HG02970 (cell line): Measurements from ENCODE around the gene ANO2.

ENCODE experiments used
- ATAC-seq: cut with Tn5 transposase; IDR thresholded peaks from one replicate; pipeline ENCODE4 v1.9.1; 2021; ENCODE audit warnings: mild to moderate bottlenecking, moderate library complexity, moderate number of reproducible peaks; ENCODE audit not compliant: unreplicated experiment, low FRiP score

ANO2 gene

GRCh38 chr12:5785601-5786000 lies 159.5 kb downstream of the ANO2 start:
- no peak for ATAC-seq

- ATAC-seq = no peak
Observed at GRCh38 chr12:5784462-5785130, 160.5 kb downstream of the ANO2 start.

GRCh38 chr12:5783289-5783920 lies 161.7 kb downstream of the ANO2 start:
- ATAC-seq = no peak

DNA sequence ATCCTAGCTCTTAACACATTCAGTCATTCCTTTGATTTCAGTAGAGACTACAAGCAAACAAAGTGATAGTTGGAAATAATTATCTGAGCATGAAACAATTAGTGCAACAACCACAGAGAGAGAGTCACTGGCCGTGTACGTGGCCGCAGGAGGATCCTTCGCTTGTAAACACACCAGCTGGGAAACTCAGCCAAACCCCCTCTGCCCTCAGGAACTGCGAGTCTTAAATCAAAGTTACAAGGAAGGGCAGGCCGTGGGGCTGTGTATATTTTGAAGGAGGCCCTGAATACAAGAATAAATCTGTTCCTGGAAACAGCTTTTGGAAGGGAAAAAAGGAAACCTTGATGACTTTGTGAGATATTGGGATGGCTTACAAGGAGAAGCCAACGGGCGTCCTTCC lies 164.5 kb downstream of the ANO2 start:
- no peak for ATAC-seq

DNA sequence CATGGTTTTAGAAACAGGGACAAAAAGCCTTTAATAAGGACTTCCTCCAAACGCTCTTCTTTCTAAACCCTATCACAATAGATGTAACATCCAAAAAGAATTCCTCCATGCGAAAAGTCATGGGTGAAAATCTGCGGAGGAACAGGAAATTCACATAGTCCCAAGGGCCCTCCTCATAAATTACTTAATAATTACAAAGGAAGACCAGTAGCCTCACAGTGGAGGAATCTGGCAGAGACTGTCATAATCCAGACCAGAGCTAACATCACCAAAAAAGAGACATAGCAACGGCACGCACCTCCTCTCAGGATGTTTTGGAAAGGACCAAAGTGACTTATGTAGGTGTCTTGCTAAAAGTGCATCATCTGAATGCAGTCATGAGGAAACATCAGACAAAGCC lies 165.7 kb downstream of the ANO2 start:
- no peak for ATAC-seq

- ATAC-seq = no peak
Observed at GRCh38 chr12:5778821-5779220, 166.2 kb downstream of the ANO2 start.

DNA sequence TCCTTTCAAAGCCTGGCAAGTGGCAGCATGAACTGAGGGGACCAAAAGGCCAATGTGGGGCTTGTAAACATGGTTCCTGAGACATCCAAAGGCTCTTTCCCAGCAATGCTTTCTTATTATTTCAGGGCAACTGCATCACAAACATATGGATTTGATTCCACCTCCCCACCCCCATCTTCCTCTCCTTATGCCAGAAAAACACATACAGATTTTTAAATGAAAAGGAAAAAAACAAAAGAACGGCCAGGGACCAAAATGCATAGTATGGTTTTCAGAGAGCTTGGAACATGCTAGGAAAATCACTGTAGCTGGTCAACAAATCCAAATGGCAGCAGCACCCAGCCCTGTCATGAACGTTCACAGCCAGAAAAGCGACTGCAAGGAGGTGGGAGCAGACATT lies 167.6 kb downstream of the ANO2 start:
- ATAC-seq = no peak

DNA sequence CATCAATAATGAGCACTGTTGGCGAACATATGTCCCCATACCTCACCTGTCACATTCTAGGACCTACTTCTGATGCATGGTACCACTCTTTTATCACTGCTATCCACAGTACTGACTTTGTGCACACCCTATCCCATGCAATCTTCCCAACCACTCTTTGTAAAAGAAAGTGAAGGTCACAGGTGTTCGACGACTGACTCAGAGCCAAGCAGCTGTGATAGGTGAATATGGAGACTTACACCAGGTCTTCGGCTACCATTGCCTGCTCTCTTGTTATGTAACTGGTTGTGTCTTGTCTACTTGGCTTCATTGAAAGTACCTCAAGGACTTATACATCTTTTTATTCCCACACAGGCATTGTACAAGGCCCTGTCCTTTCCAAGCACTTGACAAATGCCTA lies 169.0 kb downstream of the ANO2 start:
- ATAC-seq = no peak

- no peak for ATAC-seq
Observed at GRCh38 chr12:5773550-5773949, 171.5 kb downstream of the ANO2 start.

DNA sequence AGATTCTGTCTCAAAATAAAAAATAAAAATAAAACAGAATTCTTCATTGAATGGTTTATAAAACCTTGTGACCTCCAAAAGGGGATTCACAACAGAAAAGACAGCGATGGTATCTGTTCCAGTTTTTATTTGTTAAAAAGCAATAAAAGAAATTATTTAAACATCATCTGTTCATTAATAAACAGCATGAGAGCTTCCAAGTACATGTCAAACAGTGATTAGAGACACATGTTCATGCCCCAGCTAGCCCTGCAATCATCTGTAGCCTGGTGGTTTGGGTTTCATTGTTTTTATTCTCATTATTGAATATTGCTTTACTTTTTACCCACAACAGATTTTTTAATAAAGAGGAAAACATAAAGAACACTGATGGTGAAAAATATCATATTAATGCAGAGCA lies 173.3 kb downstream of the ANO2 start:
- ATAC-seq = no peak

DNA sequence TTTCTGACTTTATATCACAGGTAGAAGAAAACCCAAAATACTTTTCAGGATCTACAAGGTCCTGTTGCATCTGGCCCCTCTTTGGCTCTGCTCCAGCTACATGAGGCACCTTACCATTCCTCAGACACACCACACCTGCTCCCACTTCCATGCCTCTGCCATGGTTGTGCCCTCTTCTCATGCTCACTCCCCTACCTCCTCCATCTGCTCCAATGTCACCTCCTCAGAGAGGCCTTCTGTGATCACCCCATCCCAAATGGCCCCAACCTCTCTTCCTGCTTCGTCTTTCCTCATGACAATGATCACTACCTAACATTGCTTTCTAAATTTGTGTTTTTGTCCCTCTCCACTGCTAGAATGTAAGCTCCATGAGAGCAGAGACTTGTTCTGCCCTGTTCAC lies 174.3 kb downstream of the ANO2 start:
- no peak for ATAC-seq

DNA sequence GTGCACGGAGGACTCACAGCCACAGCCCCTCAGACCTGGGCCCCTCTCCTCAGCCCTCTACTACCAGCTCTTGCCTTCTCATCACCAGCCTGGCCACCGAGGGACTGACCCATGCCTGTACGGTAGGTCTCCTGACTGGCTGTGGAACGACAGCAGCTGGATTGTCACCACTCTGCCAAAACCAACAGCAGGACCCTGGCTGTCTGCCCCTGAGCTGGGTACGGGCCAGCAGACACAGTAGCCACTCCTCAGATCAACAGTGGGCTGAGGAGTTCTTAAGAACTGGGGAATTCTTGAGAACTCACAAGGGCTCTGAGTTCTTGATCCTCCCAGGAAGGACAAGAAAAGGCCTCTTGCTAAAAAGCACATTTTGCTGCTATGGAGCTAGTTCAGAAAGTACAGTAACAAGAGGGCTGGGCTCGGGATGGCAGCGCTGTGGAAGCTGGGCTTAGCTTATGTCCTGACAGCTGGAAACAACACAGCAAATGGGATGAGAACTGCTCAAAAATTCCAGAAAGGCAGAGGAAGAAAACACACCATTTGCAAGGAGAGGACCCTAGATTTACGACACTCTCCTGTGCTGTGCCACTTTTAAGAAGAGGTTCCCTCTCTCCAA lies 176.4 kb downstream of the ANO2 start:
- ATAC-seq = no peak

- ATAC-seq = no peak
Observed at GRCh38 chr12:5768171-5768570, 176.9 kb downstream of the ANO2 start.

DNA sequence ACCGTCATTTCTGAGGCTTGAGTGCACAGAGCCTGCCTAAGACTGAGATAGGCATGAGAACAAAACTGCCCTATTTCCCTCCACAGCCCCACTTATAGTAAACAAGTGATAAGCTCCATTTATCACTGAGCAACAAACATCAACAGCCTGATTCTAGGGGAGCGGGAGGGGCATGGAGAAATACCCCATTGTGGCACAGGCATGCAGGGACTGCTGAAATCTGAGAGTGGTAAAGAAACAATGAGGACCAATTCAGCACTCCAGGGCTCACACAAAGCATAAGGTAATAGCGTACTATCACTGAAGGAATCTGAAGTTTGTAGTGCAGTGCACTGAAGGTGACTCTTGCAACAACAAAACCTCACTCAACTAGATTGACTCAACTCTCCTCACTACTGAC lies 186.7 kb downstream of the ANO2 start:
- no peak for ATAC-seq

GRCh38 chr12:5756338-5756842 lies 188.7 kb downstream of the ANO2 start:
- no peak for ATAC-seq

- no peak for ATAC-seq
Observed at GRCh38 chr12:5748027-5748426, 197.0 kb downstream of the ANO2 start.

DNA sequence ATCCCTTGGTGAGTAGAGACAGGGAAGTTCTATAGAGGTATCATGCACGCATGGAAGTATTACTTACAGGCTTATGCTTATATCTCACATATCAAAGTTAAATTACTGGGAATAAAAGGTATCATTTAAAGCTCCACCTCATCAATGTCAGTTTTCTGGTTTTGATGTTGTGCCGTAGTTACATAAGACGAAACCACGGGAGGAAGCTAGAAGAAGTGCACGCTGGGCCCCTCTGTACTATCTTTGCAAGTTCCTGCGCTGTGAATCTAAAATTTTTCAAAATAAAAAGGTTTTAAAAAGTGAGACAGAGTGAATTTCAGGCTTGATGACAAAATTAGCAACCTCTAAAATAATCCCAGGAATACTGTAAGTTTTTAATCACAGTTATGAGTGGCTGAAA lies 198.1 kb downstream of the ANO2 start:
- no peak for ATAC-seq

GRCh38 chr12:5746036-5746908 lies 198.8 kb downstream of the ANO2 start:
- ATAC-seq = no peak

DNA sequence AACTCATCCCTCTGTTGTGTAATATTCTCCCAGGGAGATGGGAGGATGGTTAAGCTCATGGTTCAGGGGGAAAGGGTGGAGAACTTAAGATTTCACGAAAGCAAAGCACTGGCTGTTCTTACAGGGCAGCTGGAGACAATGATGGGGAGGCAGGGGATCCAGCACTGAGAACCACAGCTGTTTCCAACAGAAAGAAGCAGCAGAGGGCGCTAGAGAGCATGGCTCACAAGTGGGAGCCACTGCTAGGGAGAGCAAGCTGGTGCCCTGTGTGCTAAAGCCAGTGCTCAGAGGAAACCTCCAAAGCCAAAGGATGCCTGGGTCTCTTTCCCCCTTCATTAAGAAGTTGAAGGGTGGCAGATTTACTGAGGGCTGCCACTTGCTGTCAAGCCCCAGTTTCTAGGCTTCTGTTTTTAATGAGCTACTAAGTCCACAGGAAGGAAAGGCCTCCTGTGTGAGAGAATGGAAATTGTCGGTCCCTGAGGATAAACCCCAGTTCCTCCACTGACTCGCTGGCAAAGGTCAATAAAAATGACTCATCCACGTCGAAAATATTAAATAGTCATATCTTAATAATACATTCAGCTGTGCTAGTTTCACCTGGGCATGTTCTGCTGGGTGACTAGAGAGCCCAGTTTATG lies 199.7 kb downstream of the ANO2 start:
- no peak for ATAC-seq

DNA sequence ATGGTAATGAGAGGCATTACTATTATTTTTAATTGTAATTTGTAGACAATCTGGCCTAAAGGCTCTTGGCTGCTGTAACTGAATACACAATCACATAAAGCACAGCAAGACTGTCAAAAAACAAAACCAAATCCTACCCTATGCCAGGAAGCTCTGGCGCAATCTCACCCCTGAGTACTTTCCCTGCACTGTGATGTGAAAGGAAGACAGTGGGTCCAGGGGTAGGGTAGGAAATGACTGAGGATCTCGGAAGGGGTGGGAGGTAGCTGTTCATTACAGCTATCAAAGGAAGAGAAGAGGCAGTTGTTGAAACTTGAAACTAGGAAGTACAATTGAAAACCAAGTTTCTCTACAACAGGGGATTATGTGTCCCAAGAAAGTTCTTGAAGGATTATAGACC lies 202.8 kb downstream of the ANO2 start:
- no peak for ATAC-seq
